ENCODE results near the gene EN1. TPM values are rescaled to one million over a fixed set of nuclear protein-coding genes. Genes with fewer than 3 reads are reported as not detected.

The EN1 gene
- total RNA-seq, 4 donors from 2014 or later: 0.13 to 0.23 TPM; not detected in 2

- Histone ChIP-seq H3K27ac (no peak overlapping the region), H3K9me3 (no peaks in the 10 kb centered on the region), H3K27me3 (peaks cover 97% of the 10 kb centered on the region), H3K36me3 (no peaks in the 10 kb centered on the region), H3K4me3 (no peak overlapping the region), H3K4me1 (peaks cover 0 to 17% (median 3%) of the 10 kb centered on the region in 3 donors)
- no peak for ATAC-seq
- TF ChIP-seq CTCF (IDR thresholded peaks at IDR 0.05): no peak
- TF ChIP-seq EP300 (IDR thresholded peaks at IDR 0.05): no peak
- TF ChIP-seq POLR2AphosphoS5 (IDR thresholded peaks at IDR 0.05): no peak
- TF ChIP-seq POLR2A (IDR thresholded peaks at IDR 0.05): no peak
- WGBS, 2 donors (ENCODE audit: low coverage in 1 of 2): 56 to 78% methylated on average over 3 to 6 of the region's 6 CpGs
Measured at GRCh38 chr2:118830118-118830517, 17.3 kb downstream of the EN1 start.

GRCh38 chr2:118826093-118826492 is 21.4 kb downstream of the EN1 start:
- Histone ChIP-seq H3K36me3 (no peaks in the 10 kb centered on the region), H3K4me1 (no peaks in the 10 kb centered on the region), H3K4me3 (no peak overlapping the region), H3K27me3 (peaks cover 94% of the 10 kb centered on the region), H3K27ac (no peak overlapping the region), H3K9me3 (no peaks in the 10 kb centered on the region)
- no peak for ATAC-seq
- 64 to 85% methylated on average over 1 of the region's 1 CpG for WGBS, 2 donors (ENCODE audit: low coverage in 1 of 2)
- TF ChIP-seq EP300 (IDR thresholded peaks at IDR 0.05): no peak
- TF ChIP-seq POLR2AphosphoS5 (IDR thresholded peaks at IDR 0.05): no peak
- TF ChIP-seq CTCF (IDR thresholded peaks at IDR 0.05): no peak
- TF ChIP-seq POLR2A (IDR thresholded peaks at IDR 0.05): no peak

GRCh38 chr2:118823633-118824032 is 23.8 kb downstream of the EN1 start:
- no peak overlapping the region for H3K4me3 ChIP-seq
- no peak for TF ChIP-seq CTCF (IDR thresholded peaks at IDR 0.05)
- TF ChIP-seq EP300 (IDR thresholded peaks at IDR 0.05): no peak
- no peak for TF ChIP-seq POLR2A (IDR thresholded peaks at IDR 0.05)
- no peak for TF ChIP-seq POLR2AphosphoS5 (IDR thresholded peaks at IDR 0.05)
- ATAC-seq: no peak
- 43% methylated on average over 2 to 5 of the region's 5 CpGs for WGBS, 2 donors (ENCODE audit: low coverage in 1 of 2)
- no peaks in the 10 kb centered on the region for H3K9me3 ChIP-seq
- no peak overlapping the region for H3K27ac ChIP-seq
- peaks cover 94% of the 10 kb centered on the region for H3K27me3 ChIP-seq
- no peaks in the 10 kb centered on the region for H3K36me3 ChIP-seq
- H3K4me1 ChIP-seq: no peaks in the 10 kb centered on the region

GRCh38 chr2:118822572-118822971 is 24.9 kb downstream of the EN1 start:
- Histone ChIP-seq H3K4me3 (no peak overlapping the region), H3K9me3 (no peaks in the 10 kb centered on the region), H3K27ac (no peak overlapping the region), H3K27me3 (peaks cover 97% of the 10 kb centered on the region), H3K4me1 (no peaks in the 10 kb centered on the region), H3K36me3 (no peaks in the 10 kb centered on the region)
- no peak for TF ChIP-seq CTCF (IDR thresholded peaks at IDR 0.05)
- TF ChIP-seq POLR2A (IDR thresholded peaks at IDR 0.05): no peak
- TF ChIP-seq EP300 (IDR thresholded peaks at IDR 0.05): no peak
- no peak for TF ChIP-seq POLR2AphosphoS5 (IDR thresholded peaks at IDR 0.05)
- ATAC-seq: no peak
- 33 to 79% methylated on average over 1 of the region's 1 CpG for WGBS, 2 donors (ENCODE audit: low coverage in 1 of 2)

GRCh38 chr2:118822015-118822414 is 25.4 kb downstream of the EN1 start:
- ATAC-seq: no peak
- H3K4me3 ChIP-seq: no peak overlapping the region
- no peaks in the 10 kb centered on the region for H3K4me1 ChIP-seq
- no peaks in the 10 kb centered on the region for H3K36me3 ChIP-seq
- WGBS, 2 donors (ENCODE audit: low coverage in 1 of 2): 49% methylated on average over 5 of the region's 5 CpGs; no CpG with 5 or more reads in 1 of the 2 donors
- H3K27me3 ChIP-seq: peaks cover 97% of the 10 kb centered on the region
- no peak overlapping the region for H3K27ac ChIP-seq
- TF ChIP-seq CTCF (IDR thresholded peaks at IDR 0.05) (no peak), POLR2AphosphoS5 (IDR thresholded peaks at IDR 0.05) (no peak), EP300 (IDR thresholded peaks at IDR 0.05) (no peak), POLR2A (IDR thresholded peaks at IDR 0.05) (no peak)
- H3K9me3 ChIP-seq: no peaks in the 10 kb centered on the region

All from gastroesophageal sphincter (tissue), 4 donors.